HEK293 (cell line): ENCODE results near the gene TPRG1.

Source experiments
- RBAK ChIP-seq: fragments of 450-650 bp; formaldehyde crosslinking; IDR thresholded peaks from 2 replicates; pipeline ENCODE4 v1.5.1; 2016; ENCODE audit warnings: missing biosample characterization, missing genetic modification characterization
- SETDB1 ChIP-seq: IDR thresholded peaks from one replicate; pipeline ENCODE4 v1.6.1; 2017; ENCODE audit warnings: mild to moderate bottlenecking, low read length, moderate library complexity, mixed read lengths; ENCODE audit not compliant: insufficient read length
- TRIM28 ChIP-seq: IDR thresholded peaks from 2 replicates; pipeline ENCODE4 v1.6.1; 2011; ENCODE audit warnings: low read length, control low read depth, borderline replicate concordance
- ZIC2 ChIP-seq: fragments of 450-650 bp; formaldehyde crosslinking; IDR thresholded peaks from 2 replicates; pipeline ENCODE4 v1.5.1; 2016; ENCODE audit warnings: missing biosample characterization, missing genetic modification characterization
- ZNF350 ChIP-seq: fragments of 450-650 bp; formaldehyde crosslinking; IDR thresholded peaks from 2 replicates; pipeline ENCODE4 v1.5.0; 2017; ENCODE audit warnings: missing biosample characterization, mild to moderate bottlenecking, missing genetic modification characterization
- ZNF404 ChIP-seq: fragments of 450-650 bp; formaldehyde crosslinking; IDR thresholded peaks from 2 replicates; pipeline ENCODE4 v1.5.1; 2017; ENCODE audit warnings: missing biosample characterization, missing genetic modification characterization
- ZNF549 ChIP-seq: fragments of 450-650 bp; IDR thresholded peaks from 2 replicates; pipeline ENCODE4 v1.5.1; 2018; ENCODE audit warnings: missing biosample characterization, missing genetic modification characterization, mild to moderate bottlenecking, inconsistent platforms, moderate library complexity
- ZNF701 ChIP-seq: fragments of 450-650 bp; formaldehyde crosslinking; IDR thresholded peaks from 2 replicates; pipeline ENCODE4 v1.5.1; 2016; ENCODE audit warnings: missing biosample characterization, missing genetic modification characterization
- TF ChIP-seq, protein P1 (sequence below): fragments of 450-650 bp; formaldehyde crosslinking; IDR thresholded peaks from 2 replicates; pipeline ENCODE4 v1.5.1; 2016; ENCODE audit warnings: missing biosample characterization, missing genetic modification characterization
- TF ChIP-seq, protein P2 (sequence below): sonication (generic); formaldehyde crosslinking; IDR thresholded peaks from 2 replicates; pipeline ENCODE4 v1.8.1; 2022; ENCODE audit warnings: mild to moderate bottlenecking, moderate library complexity, missing genetic modification reagents
- TF ChIP-seq, protein P3 (sequence below): fragments of 450-650 bp; formaldehyde crosslinking; IDR thresholded peaks from 2 replicates; pipeline ENCODE4 v1.5.1; 2016; ENCODE audit warnings: missing biosample characterization, missing genetic modification characterization
- TF ChIP-seq, protein P4 (sequence below): fragments of 450-650 bp; formaldehyde crosslinking; IDR thresholded peaks from 2 replicates; pipeline ENCODE4 v1.5.1; 2016; ENCODE audit warnings: missing biosample characterization, missing genetic modification characterization
- TF ChIP-seq, protein P5 (sequence below): fragments of 450-650 bp; formaldehyde crosslinking; IDR thresholded peaks from 2 replicates; pipeline ENCODE4 v1.5.1; 2016; ENCODE audit warnings: missing biosample characterization, missing genetic modification characterization

DNA sequence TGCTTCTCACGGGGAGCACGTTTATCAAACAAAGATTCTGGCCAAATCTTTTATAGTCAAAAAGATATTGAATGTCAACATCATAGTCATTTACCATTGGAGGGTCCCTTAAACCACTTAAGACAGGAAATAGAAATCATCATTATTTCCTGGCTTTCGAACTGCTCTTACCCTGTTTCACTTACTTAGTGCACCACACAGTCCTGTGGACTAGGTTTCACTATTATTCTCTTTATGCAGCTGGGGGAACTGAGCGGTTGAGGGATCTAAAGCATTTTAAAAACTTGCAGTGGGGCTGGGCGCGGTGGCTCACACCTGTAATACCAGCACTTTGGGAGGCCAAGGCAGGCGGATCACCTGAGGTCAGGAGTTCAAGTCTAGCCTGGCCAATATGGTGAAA, 13.7 kb upstream of the TPRG1 start:
- TF ChIP-seq ZIC2 = no peak
- TF ChIP-seq, protein P1, sequence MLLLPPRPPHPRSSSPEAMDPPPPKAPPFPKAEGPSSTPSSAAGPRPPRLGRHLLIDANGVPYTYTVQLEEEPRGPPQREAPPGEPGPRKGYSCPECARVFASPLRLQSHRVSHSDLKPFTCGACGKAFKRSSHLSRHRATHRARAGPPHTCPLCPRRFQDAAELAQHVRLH (tag by site-specific recombination) = no peak
- TF ChIP-seq, protein P2, sequence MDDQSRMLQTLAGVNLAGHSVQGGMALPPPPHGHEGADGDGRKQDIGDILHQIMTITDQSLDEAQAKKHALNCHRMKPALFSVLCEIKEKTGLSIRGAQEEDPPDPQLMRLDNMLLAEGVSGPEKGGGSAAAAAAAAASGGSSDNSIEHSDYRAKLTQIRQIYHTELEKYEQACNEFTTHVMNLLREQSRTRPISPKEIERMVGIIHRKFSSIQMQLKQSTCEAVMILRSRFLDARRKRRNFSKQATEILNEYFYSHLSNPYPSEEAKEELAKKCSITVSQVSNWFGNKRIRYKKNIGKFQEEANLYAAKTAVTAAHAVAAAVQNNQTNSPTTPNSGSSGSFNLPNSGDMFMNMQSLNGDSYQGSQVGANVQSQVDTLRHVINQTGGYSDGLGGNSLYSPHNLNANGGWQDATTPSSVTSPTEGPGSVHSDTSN = no peak
- TF ChIP-seq, protein P3, sequence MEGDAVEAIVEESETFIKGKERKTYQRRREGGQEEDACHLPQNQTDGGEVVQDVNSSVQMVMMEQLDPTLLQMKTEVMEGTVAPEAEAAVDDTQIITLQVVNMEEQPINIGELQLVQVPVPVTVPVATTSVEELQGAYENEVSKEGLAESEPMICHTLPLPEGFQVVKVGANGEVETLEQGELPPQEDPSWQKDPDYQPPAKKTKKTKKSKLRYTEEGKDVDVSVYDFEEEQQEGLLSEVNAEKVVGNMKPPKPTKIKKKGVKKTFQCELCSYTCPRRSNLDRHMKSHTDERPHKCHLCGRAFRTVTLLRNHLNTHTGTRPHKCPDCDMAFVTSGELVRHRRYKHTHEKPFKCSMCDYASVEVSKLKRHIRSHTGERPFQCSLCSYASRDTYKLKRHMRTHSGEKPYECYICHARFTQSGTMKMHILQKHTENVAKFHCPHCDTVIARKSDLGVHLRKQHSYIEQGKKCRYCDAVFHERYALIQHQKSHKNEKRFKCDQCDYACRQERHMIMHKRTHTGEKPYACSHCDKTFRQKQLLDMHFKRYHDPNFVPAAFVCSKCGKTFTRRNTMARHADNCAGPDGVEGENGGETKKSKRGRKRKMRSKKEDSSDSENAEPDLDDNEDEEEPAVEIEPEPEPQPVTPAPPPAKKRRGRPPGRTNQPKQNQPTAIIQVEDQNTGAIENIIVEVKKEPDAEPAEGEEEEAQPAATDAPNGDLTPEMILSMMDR = no peak
- no peak for TF ChIP-seq ZNF701 (tag by site-specific recombination)
- TF ChIP-seq ZNF350 (tag by site-specific recombination) = no peak
- TF ChIP-seq TRIM28 = no peak
- TF ChIP-seq ZNF404 (tag by site-specific recombination) = no peak
- TF ChIP-seq, protein P4, sequence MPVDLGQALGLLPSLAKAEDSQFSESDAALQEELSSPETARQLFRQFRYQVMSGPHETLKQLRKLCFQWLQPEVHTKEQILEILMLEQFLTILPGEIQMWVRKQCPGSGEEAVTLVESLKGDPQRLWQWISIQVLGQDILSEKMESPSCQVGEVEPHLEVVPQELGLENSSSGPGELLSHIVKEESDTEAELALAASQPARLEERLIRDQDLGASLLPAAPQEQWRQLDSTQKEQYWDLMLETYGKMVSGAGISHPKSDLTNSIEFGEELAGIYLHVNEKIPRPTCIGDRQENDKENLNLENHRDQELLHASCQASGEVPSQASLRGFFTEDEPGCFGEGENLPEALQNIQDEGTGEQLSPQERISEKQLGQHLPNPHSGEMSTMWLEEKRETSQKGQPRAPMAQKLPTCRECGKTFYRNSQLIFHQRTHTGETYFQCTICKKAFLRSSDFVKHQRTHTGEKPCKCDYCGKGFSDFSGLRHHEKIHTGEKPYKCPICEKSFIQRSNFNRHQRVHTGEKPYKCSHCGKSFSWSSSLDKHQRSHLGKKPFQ = no peak
- no peak for TF ChIP-seq SETDB1
- TF ChIP-seq, protein P5, sequence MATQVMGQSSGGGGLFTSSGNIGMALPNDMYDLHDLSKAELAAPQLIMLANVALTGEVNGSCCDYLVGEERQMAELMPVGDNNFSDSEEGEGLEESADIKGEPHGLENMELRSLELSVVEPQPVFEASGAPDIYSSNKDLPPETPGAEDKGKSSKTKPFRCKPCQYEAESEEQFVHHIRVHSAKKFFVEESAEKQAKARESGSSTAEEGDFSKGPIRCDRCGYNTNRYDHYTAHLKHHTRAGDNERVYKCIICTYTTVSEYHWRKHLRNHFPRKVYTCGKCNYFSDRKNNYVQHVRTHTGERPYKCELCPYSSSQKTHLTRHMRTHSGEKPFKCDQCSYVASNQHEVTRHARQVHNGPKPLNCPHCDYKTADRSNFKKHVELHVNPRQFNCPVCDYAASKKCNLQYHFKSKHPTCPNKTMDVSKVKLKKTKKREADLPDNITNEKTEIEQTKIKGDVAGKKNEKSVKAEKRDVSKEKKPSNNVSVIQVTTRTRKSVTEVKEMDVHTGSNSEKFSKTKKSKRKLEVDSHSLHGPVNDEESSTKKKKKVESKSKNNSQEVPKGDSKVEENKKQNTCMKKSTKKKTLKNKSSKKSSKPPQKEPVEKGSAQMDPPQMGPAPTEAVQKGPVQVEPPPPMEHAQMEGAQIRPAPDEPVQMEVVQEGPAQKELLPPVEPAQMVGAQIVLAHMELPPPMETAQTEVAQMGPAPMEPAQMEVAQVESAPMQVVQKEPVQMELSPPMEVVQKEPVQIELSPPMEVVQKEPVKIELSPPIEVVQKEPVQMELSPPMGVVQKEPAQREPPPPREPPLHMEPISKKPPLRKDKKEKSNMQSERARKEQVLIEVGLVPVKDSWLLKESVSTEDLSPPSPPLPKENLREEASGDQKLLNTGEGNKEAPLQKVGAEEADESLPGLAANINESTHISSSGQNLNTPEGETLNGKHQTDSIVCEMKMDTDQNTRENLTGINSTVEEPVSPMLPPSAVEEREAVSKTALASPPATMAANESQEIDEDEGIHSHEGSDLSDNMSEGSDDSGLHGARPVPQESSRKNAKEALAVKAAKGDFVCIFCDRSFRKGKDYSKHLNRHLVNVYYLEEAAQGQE (tag by site-specific recombination) = no peak
- no peak for TF ChIP-seq RBAK (tag by site-specific recombination)
- no peak for TF ChIP-seq ZNF549 (tag by site-specific recombination)
